Keratinocyte (primary cell): Measurements from ENCODE around the gene DPH7. TPM values are rescaled to one million over a fixed set of nuclear protein-coding genes. Genes with fewer than 3 reads are reported as not detected.

ENCODE experiments used
- DNase-seq: peaks from one replicate; pipeline ENCODE4 v3.0.0-alpha.2; 2011; ENCODE audit warnings: low read depth, missing footprints, low spot score
- FAIRE-seq: peaks from 2 replicates; lab custom pipeline; 2011; peaks lifted over from hg19 to GRCh38; lab: Jason Lieb, UNC
- H2AFZ ChIP-seq: 2 replicates; pipeline ENCODE4 v1.6.0; 2012; ENCODE audit warnings: low read length, control low read depth, inconsistent platforms; ENCODE audit not compliant: control insufficient read depth
- H3K27ac ChIP-seq: 2 replicates; pipeline ENCODE4 v1.5.1; 2011; ENCODE audit warnings: low read length; ENCODE audit not compliant: control insufficient read depth, insufficient read depth
- H3K27me3 ChIP-seq: 3 replicates; pipeline ENCODE4 v1.6.0; 2011; ENCODE audit warnings: low read length; ENCODE audit not compliant: control insufficient read depth, insufficient read depth; ENCODE audit errors: extremely low read depth
- H3K36me3 ChIP-seq, 2 experiments: 2 replicates in 1 of 2; 3 replicates in 1 of 2; pipeline ENCODE4 v1.5.1; 2011; ENCODE audit warnings: low read length in 2 of 2, mild to moderate bottlenecking in 1 of 2; ENCODE audit not compliant: control insufficient read depth in 2 of 2, insufficient read depth in 2 of 2; ENCODE audit errors: extremely low read depth in 1 of 2
- H3K4me1 ChIP-seq: 3 replicates; pipeline ENCODE4 v1.5.1; 2011; ENCODE audit warnings: low read length; ENCODE audit not compliant: control insufficient read depth, insufficient read depth; ENCODE audit errors: extremely low read depth
- H3K4me2 ChIP-seq: 3 replicates; pipeline ENCODE4 v1.6.0; 2011; ENCODE audit warnings: low read depth, low read length; ENCODE audit not compliant: control insufficient read depth, insufficient read depth; ENCODE audit errors: extremely low read depth
- H3K4me3 ChIP-seq, 3 experiments: fragments of 200-600 bp in 1 of 3; sonication (generic) in 1 of 3; 2 replicates in 2 of 3; 3 replicates in 1 of 3; pipeline ENCODE4 v1.5.1; 2011 to 2016; ENCODE audit warnings: low read length in 3 of 3, mild to moderate bottlenecking in 3 of 3, control low read depth in 2 of 3, inconsistent platforms in 1 of 3, low read depth in 1 of 3, mixed read lengths in 1 of 3, mixed run types in 1 of 3, moderate library complexity in 1 of 3; ENCODE audit not compliant: control insufficient read depth in 2 of 3, insufficient read depth in 2 of 3; ENCODE audit errors: extremely low read depth in 1 of 3
- H3K79me2 ChIP-seq: 2 replicates; pipeline ENCODE4 v1.6.0; 2012; ENCODE audit warnings: low read length; ENCODE audit not compliant: control insufficient read depth, insufficient read depth
- H3K9ac ChIP-seq: 3 replicates; pipeline ENCODE4 v1.6.0; 2011; ENCODE audit warnings: low read length; ENCODE audit not compliant: control insufficient read depth, insufficient read depth; ENCODE audit errors: extremely low read depth
- H3K9me1 ChIP-seq: 3 replicates; pipeline ENCODE4 v1.6.0; 2011; ENCODE audit warnings: low read length; ENCODE audit not compliant: control insufficient read depth, insufficient read depth; ENCODE audit errors: extremely low read depth
- H3K9me3 ChIP-seq: 2 replicates; pipeline ENCODE4 v1.5.1; 2012; ENCODE audit warnings: low read depth, low read length; ENCODE audit not compliant: control insufficient read depth
- H4K20me1 ChIP-seq: 3 replicates; pipeline ENCODE4 v1.6.0; 2011; ENCODE audit warnings: low read length; ENCODE audit not compliant: control insufficient read depth, insufficient read depth; ENCODE audit errors: extremely low read depth
- CTCF ChIP-seq, 3 experiments: IDR thresholded peaks in 1 of 3; conservative IDR thresholded peaks in 1 of 3; optimal IDR thresholded peaks in 1 of 3; 2 replicates in 2 of 3; 3 replicates in 1 of 3; pipeline versions ENCODE3 to v1.5.1; 2011; ENCODE audit warnings: low read length in 3 of 3, mild to moderate bottlenecking in 3 of 3, moderate library complexity in 2 of 3, control low read depth in 1 of 3, inconsistent platforms in 1 of 3; ENCODE audit not compliant: insufficient read depth in 2 of 3; ENCODE audit errors: extremely low read depth in 1 of 3
- EZH2 ChIP-seq: IDR thresholded peaks from one replicate; pipeline ENCODE4 v1.6.1; 2012; ENCODE audit warnings: inconsistent platforms, mild to moderate bottlenecking, low read length, moderate library complexity
- dilution Hi-C: fragments of 300-500 bp; cut with MboI; formaldehyde crosslinking; loops from one replicate; pipeline ENCODE4 v1.7.0; 2020; ENCODE audit warnings: low sequenced_read_pairs; ENCODE audit not compliant: extremely low pct_ligation_motif_present
- polyA plus RNA-seq, 5 experiments: library from polyadenylated mRNA; depleted of rRNA in 3 of 5; stranded (reverse) in 3 of 5; stranded (forward) in 1 of 5; unstranded in 1 of 5; fragments of >200 nt; gene quantifications; 1 replicate in 1 of 5; 2 replicates in 3 of 5; 3 replicates in 1 of 5; pipeline versions ENCODE4 v1.2.1 to v1.2.3, GENCODE V29; 2011 to 2012; ENCODE audit warnings: missing spikeins in 2 of 5, low read depth in 1 of 5, low replicate concordance in 1 of 5

The DPH7 gene
- polyA plus RNA-seq, 1 donor (not counting 4 experiments of a cell fraction or from before 2014, with no cell fraction given), result 25.3 TPM

GRCh38 chr9:137564817-137565411 is 13.8 kb downstream of the DPH7 start:
- FAIRE-seq (no peak), DNase-seq (no peak)
- peaks cover 22 to 25% of the 10 kb centered on the region in 2 experiments for H3K36me3 ChIP-seq
- no peak overlapping the region for H3K4me2 ChIP-seq
- no peak overlapping the region for H3K9ac ChIP-seq
- no peaks in the 10 kb centered on the region for H3K9me3 ChIP-seq
- no peaks in the 10 kb centered on the region for H3K9me1 ChIP-seq
- H4K20me1 ChIP-seq, result no peaks in the 10 kb centered on the region
- H3K79me2 ChIP-seq, result peaks cover 6% of the 10 kb centered on the region
- H3K4me1 ChIP-seq, result no peaks in the 10 kb centered on the region
- no peak overlapping the region for H2AFZ ChIP-seq
- H3K4me3 ChIP-seq, result no peak overlapping the region
- TF ChIP-seq CTCF (optimal IDR thresholded peaks at IDR 0.05 in 1 of 3, IDR thresholded peaks at IDR 0.05 in 1 of 3, conservative IDR thresholded peaks at IDR 0.05 in 1 of 3; ENCODE audit: extremely low read depth in 1 of 3, insufficient read depth in 2 of 3, low read length in 3 of 3), result no peak
- H3K27ac ChIP-seq, result no peak overlapping the region
- H3K27me3 ChIP-seq, result no peaks in the 10 kb centered on the region
- dilution Hi-C loops, result no loop called here

- no peak overlapping the region for H3K9ac ChIP-seq
- DNase-seq (no peak), FAIRE-seq (no peak)
- peaks cover 2% of the 10 kb centered on the region for H3K79me2 ChIP-seq
- H2AFZ ChIP-seq, result no peak overlapping the region
- peaks cover 25 to 26% of the 10 kb centered on the region in 2 experiments for H3K36me3 ChIP-seq
- no peak overlapping the region for H3K27ac ChIP-seq
- no peaks in the 10 kb centered on the region for H3K4me1 ChIP-seq
- no peak overlapping the region for H3K4me3 ChIP-seq
- no peaks in the 10 kb centered on the region for H3K27me3 ChIP-seq
- no peaks in the 10 kb centered on the region for H4K20me1 ChIP-seq
- H3K4me2 ChIP-seq, result no peak overlapping the region
- H3K9me3 ChIP-seq, result no peaks in the 10 kb centered on the region
- H3K9me1 ChIP-seq, result no peaks in the 10 kb centered on the region
- TF ChIP-seq EZH2 (no peak), CTCF (optimal IDR thresholded peaks at IDR 0.05 in 1 of 3, IDR thresholded peaks at IDR 0.05 in 1 of 3, conservative IDR thresholded peaks at IDR 0.05 in 1 of 3; ENCODE audit: extremely low read depth in 1 of 3, insufficient read depth in 2 of 3, low read length in 3 of 3) (no peak)
- dilution Hi-C loops, result no loop called here
Observed at GRCh38 chr9:137564134-137564533, 14.6 kb downstream of the DPH7 start.
